Vagina (tissue), 2 donors: ENCODE data around the gene TADA2B. TPM values are rescaled to one million over a fixed set of nuclear protein-coding genes. Genes with fewer than 3 reads are reported as not detected.

Source experiments
- DNase-seq, 2 donors: peaks; one replicate each; pipeline ENCODE4 v3.0.0-alpha.2; 2017; ENCODE audit errors: extremely low spot score in 2 of 2
- H3K27ac ChIP-seq: fragments of 200-600 bp; sonication (generic); one replicate; pipeline ENCODE4 v1.5.1; 2019
- H3K27me3 ChIP-seq: fragments of 200-600 bp; sonication (generic); one replicate; pipeline ENCODE4 v1.5.1; 2019
- H3K36me3 ChIP-seq, 2 donors: fragments of 200-600 bp; sonication (generic); one replicate each; pipeline ENCODE4 v1.5.1; 2017 to 2019
- H3K4me1 ChIP-seq: fragments of 200-600 bp; sonication (generic); one replicate; pipeline ENCODE4 v1.5.1; 2019
- H3K4me3 ChIP-seq, 2 donors: fragments of 200-600 bp; sonication (generic); 1 replicate in 1 of 2; 2 replicates in 1 of 2; pipeline ENCODE4 v1.5.1; 2016 to 2019
- H3K9me3 ChIP-seq: fragments of 200-600 bp; sonication (generic); one replicate; pipeline ENCODE4 v1.5.1; 2019
- CTCF ChIP-seq, 3 experiments: fragments of 450-650 bp in 2 of 3; fragments of 200-600 bp in 1 of 3; sonication (generic) in 1 of 3; IDR thresholded peaks; one replicate each; pipeline ENCODE4 v1.5.1; 2017 to 2019; ENCODE audit warnings: antibody characterized with exemption in 3 of 3, mild to moderate bottlenecking in 2 of 3, moderate library complexity in 2 of 3
- POLR2A ChIP-seq, 2 donors: fragments of 450-650 bp; IDR thresholded peaks; one replicate each; pipeline ENCODE4 v1.6.1; 2017; ENCODE audit warnings: antibody characterized with exemption in 2 of 2, mild to moderate bottlenecking in 2 of 2, moderate library complexity in 2 of 2
- POLR2AphosphoS5 ChIP-seq, 2 donors: sonication (generic); formaldehyde crosslinking; IDR thresholded peaks; one replicate each; pipeline ENCODE4 v1.9.0; 2017; ENCODE audit warnings: antibody characterized with exemption in 2 of 2, mild to moderate bottlenecking in 2 of 2, low read depth in 1 of 2; ENCODE audit not compliant: insufficient read depth in 1 of 2
- intact Hi-C: fragments of 100-400 bp; cut with DNase I; formaldehyde crosslinking; loops from one replicate; pipeline ENCODE4 v1.15.1; 2023
- total RNA-seq: library from RNA; depleted of rRNA; stranded (reverse); fragments of >200 nt; gene quantifications from one replicate; pipeline ENCODE4 v1.2.3, GENCODE V29; 2016

The TADA2B gene
- total RNA-seq, 1 donor from 2014 or later = 12.0 TPM

GRCh38 chr4:7021355-7021754 is 21.8 kb upstream of the TADA2B start:
- intact Hi-C loops = no loop called here
- no peaks in the 10 kb centered on the region for H3K9me3 ChIP-seq
- H3K27ac ChIP-seq = no peak overlapping the region
- DNase-seq = no peak
- no peaks in the 10 kb centered on the region for H3K27me3 ChIP-seq
- no peak for TF ChIP-seq POLR2AphosphoS5 (IDR thresholded peaks at IDR 0.05; ENCODE audit: insufficient read depth in 1 of 2, low read depth in 1 of 2)
- TF ChIP-seq POLR2A (IDR thresholded peaks at IDR 0.05) = no peak
- no peak for TF ChIP-seq CTCF (IDR thresholded peaks at IDR 0.05)
- no peaks in the 10 kb centered on the region for H3K4me1 ChIP-seq
- no peak overlapping the region for H3K4me3 ChIP-seq
- H3K36me3 ChIP-seq = peaks cover 0 to 47% of the 10 kb centered on the region in 2 donors

- no peak overlapping the region for H3K4me3 ChIP-seq
- H3K4me1 ChIP-seq = no peaks in the 10 kb centered on the region
- DNase-seq = no peak
- no peaks in the 10 kb centered on the region for H3K9me3 ChIP-seq
- TF ChIP-seq POLR2A (IDR thresholded peaks at IDR 0.05) (no peak), CTCF (IDR thresholded peaks at IDR 0.05) (no peak), POLR2AphosphoS5 (IDR thresholded peaks at IDR 0.05; ENCODE audit: insufficient read depth in 1 of 2, low read depth in 1 of 2) (no peak)
- peaks cover 0 to 42% of the 10 kb centered on the region in 2 donors for H3K36me3 ChIP-seq
- H3K27me3 ChIP-seq = no peaks in the 10 kb centered on the region
- no peak overlapping the region for H3K27ac ChIP-seq
- intact Hi-C loops = no loop called here
Measured at GRCh38 chr4:7021930-7022664, 21.1 kb upstream of the TADA2B start.

- H3K27me3 ChIP-seq = no peaks in the 10 kb centered on the region
- peaks cover 0 to 36% of the 10 kb centered on the region in 2 donors for H3K36me3 ChIP-seq
- no peaks in the 10 kb centered on the region for H3K9me3 ChIP-seq
- no peaks in the 10 kb centered on the region for H3K4me1 ChIP-seq
- no peak overlapping the region for H3K27ac ChIP-seq
- DNase-seq = no peak
- H3K4me3 ChIP-seq = no peak overlapping the region
- no peak for TF ChIP-seq CTCF (IDR thresholded peaks at IDR 0.05)
- intact Hi-C loops = no loop called here
Measured at GRCh38 chr4:7023486-7023885, 19.7 kb upstream of the TADA2B start.

- no peaks in the 10 kb centered on the region for H3K4me1 ChIP-seq
- no peak overlapping the region for H3K4me3 ChIP-seq
- H3K9me3 ChIP-seq = no peaks in the 10 kb centered on the region
- H3K36me3 ChIP-seq = peaks cover 0 to 32% of the 10 kb centered on the region in 2 donors
- no peak overlapping the region for H3K27ac ChIP-seq
- intact Hi-C loops = no loop called here
- TF ChIP-seq CTCF (IDR thresholded peaks at IDR 0.05) = no peak
- no peak for TF ChIP-seq POLR2AphosphoS5 (IDR thresholded peaks at IDR 0.05; ENCODE audit: insufficient read depth in 1 of 2, low read depth in 1 of 2)
- no peak for TF ChIP-seq POLR2A (IDR thresholded peaks at IDR 0.05)
- DNase-seq = no peak
- H3K27me3 ChIP-seq = no peaks in the 10 kb centered on the region
Measured at GRCh38 chr4:7023901-7024300, 19.3 kb upstream of the TADA2B start.

- Histone ChIP-seq H3K4me3 (no peak overlapping the region), H3K27me3 (no peaks in the 10 kb centered on the region), H3K36me3 (peaks cover 0 to 32% of the 10 kb centered on the region in 2 donors), H3K27ac (no peak overlapping the region), H3K4me1 (no peaks in the 10 kb centered on the region), H3K9me3 (no peaks in the 10 kb centered on the region)
- TF ChIP-seq POLR2A (IDR thresholded peaks at IDR 0.05) (no peak), CTCF (IDR thresholded peaks at IDR 0.05) (no peak), POLR2AphosphoS5 (IDR thresholded peaks at IDR 0.05; ENCODE audit: insufficient read depth in 1 of 2, low read depth in 1 of 2) (no peak)
- no peak for DNase-seq
- intact Hi-C loops = no loop called here
Measured at GRCh38 chr4:7024336-7024890, 18.8 kb upstream of the TADA2B start.
